HepG2 (cell line): ENCODE measurements around the gene FOXD2. TPM values are rescaled to one million over a fixed set of nuclear protein-coding genes. Genes with fewer than 3 reads are reported as not detected.

Source experiments
- ATAC-seq: fragments of 200-7000 bp; cut with Tn5 transposase; 3 replicates; pipeline ENCODE4 v1.9.1; 2020; ENCODE audit warnings: mild to moderate bottlenecking, moderate library complexity
- BruUV-seq: library from RNA; stranded (reverse); fragments of 400-500 nt; replicated peaks from 2 replicates; lab custom pipeline; 2021; lab: Mats Ljungman, UMichigan
- CTCF ChIA-PET: fragments of 300-600 bp; formaldehyde crosslinking; extraction: SDS; loops from one replicate; lab custom pipeline; 2021; ENCODE audit warnings: low total read pairs, inconsistent platforms, low intra/inter-chr PET ratio; lab: Yijun Ruan, JAX
- POLR2A ChIA-PET: fragments of 350-600 bp; sonication (Branson Sonifier 250); formaldehyde crosslinking; loops from one replicate; lab custom pipeline; 2020; ENCODE audit warnings: antibody characterized with exemption, inconsistent platforms; lab: Yijun Ruan, JAX
- DNase-seq: peaks from one replicate; pipeline ENCODE4 v3.0.0-alpha.2; 2015; ENCODE audit warnings: low spot score
- FAIRE-seq: peaks from 3 replicates; lab custom pipeline; 2011; peaks lifted over from hg19 to GRCh38; lab: Jason Lieb, UNC
- H2AFZ ChIP-seq: one replicate; pipeline ENCODE4 v1.6.1; 2011; ENCODE audit warnings: low read length, inconsistent platforms
- H3K27ac ChIP-seq: fragments of 300-600 bp; 3 replicates; pipeline ENCODE4 v1.8.0; 2011; ENCODE audit warnings: mixed run types, mild to moderate bottlenecking, mixed read lengths, low read length, inconsistent platforms; ENCODE audit not compliant: insufficient read depth; ENCODE audit errors: extremely low read length
- H3K27me3 ChIP-seq, 2 experiments: fragments of 200-600 bp in 1 of 2; 2 replicates in 1 of 2; 3 replicates in 1 of 2; pipeline versions ENCODE4 v1.6.0 to v1.8.0; 2011; ENCODE audit warnings: low read length in 2 of 2, mild to moderate bottlenecking in 2 of 2, moderate library complexity in 2 of 2, inconsistent platforms in 1 of 2; ENCODE audit not compliant: insufficient read depth in 2 of 2, control insufficient read depth in 1 of 2
- H3K36me3 ChIP-seq, 2 experiments: fragments of 200-600 bp in 1 of 2; replicated peaks in 1 of 2; 2 replicates in 1 of 2; 3 replicates in 1 of 2; pipeline versions ENCODE4 v1.5.1 to v1.8.0; 2011; ENCODE audit warnings: low read length in 2 of 2, inconsistent platforms in 1 of 2; ENCODE audit not compliant: insufficient read depth in 2 of 2, control insufficient read depth in 1 of 2
- H3K4me1 ChIP-seq: 2 replicates; pipeline ENCODE4 v1.5.1; 2012; ENCODE audit warnings: low read length, inconsistent platforms; ENCODE audit not compliant: insufficient read depth
- H3K4me2 ChIP-seq: 2 replicates; pipeline ENCODE4 v1.6.0; 2011; ENCODE audit warnings: low read depth, low read length, inconsistent platforms
- H3K4me3 ChIP-seq, 3 experiments: fragments of 200-600 bp in 1 of 3; sonication (generic), shearing (Covaris generic) in 1 of 3; replicated peaks in 1 of 3; 2 replicates each; pipeline ENCODE4 v1.5.1; 2011 to 2016; ENCODE audit warnings: low read length in 3 of 3, inconsistent platforms in 2 of 3, low read depth in 2 of 3, mild to moderate bottlenecking in 2 of 3, control low read depth in 1 of 3, mixed read lengths in 1 of 3; ENCODE audit not compliant: insufficient read depth in 1 of 3
- H3K79me2 ChIP-seq: one replicate; pipeline ENCODE4 v1.6.1; 2011; ENCODE audit warnings: low read length, inconsistent platforms; ENCODE audit not compliant: insufficient read depth
- H3K9ac ChIP-seq: 2 replicates; pipeline ENCODE4 v1.6.0; 2011; ENCODE audit warnings: mild to moderate bottlenecking, low read depth, low read length, inconsistent platforms; ENCODE audit not compliant: insufficient read depth
- H3K9me3 ChIP-seq: 2 replicates; pipeline ENCODE4 v1.5.1; 2012; ENCODE audit warnings: mild to moderate bottlenecking, low read length
- H4K20me1 ChIP-seq: 2 replicates; pipeline ENCODE4 v1.6.0; 2011; ENCODE audit warnings: inconsistent platforms, mild to moderate bottlenecking, low read length, moderate library complexity; ENCODE audit not compliant: insufficient read depth
- CCAR2 ChIP-seq: fragments of 200-400 bp; formaldehyde crosslinking; optimal IDR thresholded peaks from 2 replicates; pipeline ENCODE3; 2018; ENCODE audit warnings: low read depth, mild to moderate bottlenecking, low read length, moderate library complexity
- GTF3A ChIP-seq: sonication (generic); formaldehyde crosslinking; conservative IDR thresholded peaks from 2 replicates; pipeline ENCODE4 v1.4.0; 2020; ENCODE audit warnings: mild to moderate bottlenecking, missing genetic modification reagents
- HNF1A ChIP-seq, 2 experiments: sonication (generic) in 1 of 2; formaldehyde crosslinking in 1 of 2; IDR thresholded peaks; 2 replicates each; pipeline versions ENCODE4 v1.4.0 to v1.6.1; 2016 to 2020; ENCODE audit warnings: borderline replicate concordance in 1 of 2, low read depth in 1 of 2, mild to moderate bottlenecking in 1 of 2, missing genetic modification reagents in 1 of 2
- KIAA2018 ChIP-seq: sonication (generic); formaldehyde crosslinking; IDR thresholded peaks from 2 replicates; pipeline ENCODE4 v1.5.0; 2020; ENCODE audit warnings: mild to moderate bottlenecking, missing genetic modification reagents, borderline replicate concordance
- MAFG ChIP-seq: sonication (generic); formaldehyde crosslinking; IDR thresholded peaks from 2 replicates; pipeline ENCODE4 v1.5.1; 2020; ENCODE audit warnings: mild to moderate bottlenecking, missing genetic modification reagents
- MEIS1 ChIP-seq: sonication (generic); formaldehyde crosslinking; IDR thresholded peaks from 2 replicates; pipeline ENCODE4 v1.9.0; 2021; ENCODE audit warnings: mild to moderate bottlenecking, missing genetic modification reagents, moderate library complexity, borderline replicate concordance
- NR2C2 ChIP-seq: sonication (generic); formaldehyde crosslinking; IDR thresholded peaks from 2 replicates; pipeline ENCODE4 v1.4.0; 2020; ENCODE audit warnings: missing genetic modification reagents, mild to moderate bottlenecking, moderate library complexity, borderline replicate concordance
- SRF ChIP-seq: IDR thresholded peaks from 2 replicates; pipeline ENCODE4 v1.6.1; 2011; ENCODE audit warnings: mild to moderate bottlenecking, low read depth, low read length, moderate library complexity
- XRCC5 ChIP-seq: fragments of 200-400 bp; formaldehyde crosslinking; optimal IDR thresholded peaks from 2 replicates; pipeline ENCODE3; 2017; ENCODE audit warnings: mild to moderate bottlenecking, low read length
- ZFP41 ChIP-seq: sonication (generic); formaldehyde crosslinking; IDR thresholded peaks from 2 replicates; pipeline ENCODE4 v1.4.0; 2020; ENCODE audit warnings: mild to moderate bottlenecking, missing genetic modification reagents, borderline replicate concordance
- ZNF225 ChIP-seq: sonication (generic); formaldehyde crosslinking; IDR thresholded peaks from 2 replicates; pipeline ENCODE4 v1.4.0; 2020; ENCODE audit warnings: mild to moderate bottlenecking, missing genetic modification reagents
- ZNF501 ChIP-seq: sonication (generic); formaldehyde crosslinking; IDR thresholded peaks from 2 replicates; pipeline ENCODE4 v1.5.1; 2020; ENCODE audit warnings: mild to moderate bottlenecking, moderate library complexity, missing genetic modification reagents
- WGBS: methylation state at CpG from one replicate; pipeline ENCODE4 v1.1.6; 2017; ENCODE audit warnings: low lambda C conversion rate; 5-methylcytosine and 5-hydroxymethylcytosine counted together
- in situ Hi-C: cut with HindIII; loops from 2 replicates; pipeline ENCODE4 v1.10.0; 2017; ENCODE audit warnings: low pct_unique_long_range_greater_than_20kb; ENCODE audit not compliant: extremely low pct_ligation_motif_present
- intact Hi-C: fragments of 100-400 bp; cut with micrococcal nuclease; formaldehyde crosslinking; loops from one replicate; pipeline ENCODE4 v1.10.0; 2022; ENCODE audit not compliant: unreplicated experiment
- polyA plus RNA-seq, 8 experiments: library from polyadenylated mRNA; depleted of rRNA in 3 of 8; stranded (reverse) in 7 of 8; unstranded in 1 of 8; fragments of >200 nt; fragmentation: Illumina TruSeq in 4 of 8; extraction: Trizol in 4 of 8; gene quantifications; 2 replicates each; pipeline versions ENCODE4 v1.2.1 to v1.2.3, GENCODE V29; 2011 to 2016; ENCODE audit warnings: low read depth in 4 of 8, missing spikeins in 1 of 8, mixed read lengths in 1 of 8; ENCODE audit not compliant: insufficient read depth in 1 of 8
- total RNA-seq, 5 experiments: library from RNA; depleted of rRNA; stranded (reverse); fragments of >200 nt; fragmentation: Illumina TruSeq; extraction: Trizol; gene quantifications; 2 replicates each; pipeline ENCODE4 v1.2.3, GENCODE V29; 2016; ENCODE audit warnings: low read depth in 1 of 5

The FOXD2 gene
- total and polyA plus RNA-seq, 2 of the 13 experiments (the other 11 are each of a cell fraction or from before 2014, with no cell fraction given) = 0.01 to 0.09 TPM

DNA sequence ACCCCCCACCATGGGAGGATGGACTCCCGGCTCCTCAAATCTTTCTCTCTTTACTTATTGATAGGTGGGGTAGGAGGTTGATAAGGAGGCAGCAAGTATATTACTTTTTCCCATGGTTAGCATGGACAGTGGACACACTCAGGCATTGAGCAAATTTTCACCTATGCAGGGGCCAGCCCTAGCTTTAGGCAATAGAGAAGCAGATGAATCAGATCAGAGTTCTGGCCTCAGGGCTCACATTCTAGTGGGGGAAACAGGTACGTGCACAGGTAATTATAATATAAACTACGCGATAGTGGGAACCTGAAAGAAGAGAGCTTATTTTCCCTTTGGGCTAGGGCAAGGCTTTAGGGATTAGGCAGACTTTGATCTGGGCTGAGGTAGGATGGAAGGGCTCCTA lies 35.3 kb upstream of the FOXD2 start:
- Histone ChIP-seq H3K27me3 (peaks cover 0 to 13% of the 10 kb centered on the region in 2 experiments; a peak in 2 of 5 replicates), H3K9me3 (no peaks in the 10 kb centered on the region), H2AFZ (no peak overlapping the region), H3K4me1 (peaks cover 6% of the 10 kb centered on the region; the same call in 1 of the 2 replicates), H4K20me1 (no peaks in the 10 kb centered on the region), H3K79me2 (no peaks in the 10 kb centered on the region), H3K27ac (no peak overlapping the region), H3K36me3 (no peaks in the 10 kb centered on the region), H3K4me2 (no peak overlapping the region), H3K4me3 (no peak overlapping the region), H3K9ac (no peak overlapping the region)
- no peak for TF ChIP-seq MAFG (CRISPR knock-in tag)
- TF ChIP-seq KIAA2018 (CRISPR knock-in tag) = no peak
- no peak for TF ChIP-seq NR2C2
- TF ChIP-seq GTF3A (CRISPR knock-in tag) = no peak
- TF ChIP-seq ZFP41 (CRISPR knock-in tag) = no peak
- no peak for TF ChIP-seq CCAR2
- no peak for TF ChIP-seq SRF
- no peak for TF ChIP-seq XRCC5
- TF ChIP-seq ZNF225 (CRISPR knock-in tag) = no peak
- no peak for TF ChIP-seq MEIS1 (CRISPR knock-in tag)
- TF ChIP-seq HNF1A (IDR thresholded peaks at IDR 0.05; ENCODE audit: low read depth) = no peak
- TF ChIP-seq HNF1A (CRISPR knock-in tag; IDR thresholded peaks at IDR 0.05; ENCODE audit: borderline replicate concordance) = no peak
- no peak for TF ChIP-seq ZNF501
- CTCF ChIA-PET = no interaction called here
- POLR2A ChIA-PET = no interaction called here
- FAIRE-seq = no peak
- no peak for ATAC-seq
- no peak for DNase-seq
- no TSS peak for BruUV-seq
- WGBS = 62% methylated on average over 4 of the region's 4 CpGs
- in situ Hi-C loops = no loop called here
- intact Hi-C loops = no loop called here
